ENCODE results near the gene CTU1.

Gene CTU1

DNA sequence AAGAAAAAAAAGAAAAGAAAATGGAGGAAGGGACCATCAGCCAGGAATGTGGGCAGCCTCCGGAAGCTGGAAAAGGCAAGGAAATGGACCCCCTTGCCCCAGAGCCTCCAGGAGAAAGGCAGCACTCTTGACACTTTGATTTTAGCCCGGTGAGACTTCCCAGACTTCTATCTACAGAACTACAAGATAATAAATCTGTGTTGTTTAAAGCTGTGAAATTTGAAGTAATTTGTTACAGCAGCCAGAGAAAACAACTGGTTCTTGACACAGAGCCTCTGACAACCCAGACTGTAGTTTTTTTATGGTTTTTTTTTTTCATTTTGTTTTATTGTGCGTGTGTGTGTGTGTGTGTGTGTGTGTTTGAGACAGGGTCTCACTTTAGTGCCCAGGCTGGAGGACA lies 7.6 kb downstream of the CTU1 start:
- Histone ChIP-seq H3K4me3 (ENCODE audit: low read length) (no peak overlapping the region), H3K36me3 (ENCODE audit: insufficient read depth, low read depth, low read length) (peaks cover 11% of the 10 kb centered on the region; the same call in 1 of the 2 replicates), H3K4me1 (ENCODE audit: insufficient read depth, low read length) (no peaks in the 10 kb centered on the region), H3K27me3 (ENCODE audit: insufficient read depth, low read length) (no peaks in the 10 kb centered on the region), H3K9me3 (ENCODE audit: insufficient read depth, low read depth, low read length) (no peaks in the 10 kb centered on the region), H3K27ac (ENCODE audit: low read length) (no peak overlapping the region), H3K9ac (ENCODE audit: low read depth, low read length) (no peak overlapping the region)

DNA sequence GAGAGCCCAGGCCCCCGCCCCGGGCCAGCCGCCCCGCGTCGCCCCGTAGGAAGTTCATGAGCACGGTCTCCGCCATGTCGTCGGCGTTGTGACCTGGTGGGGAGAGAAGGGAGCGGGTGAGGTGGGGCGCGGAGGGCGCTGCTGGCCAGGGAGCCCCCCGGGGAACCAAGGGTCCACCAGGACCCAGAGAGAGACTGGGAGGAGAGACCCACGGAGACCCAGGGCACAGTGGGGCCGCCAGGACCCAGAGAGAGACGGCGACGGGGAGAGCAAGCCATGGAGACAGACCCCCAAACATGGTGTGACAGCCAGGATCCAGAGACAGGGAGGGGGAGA lies 9.2 kb downstream of the CTU1 start:
- Histone ChIP-seq H3K9ac (ENCODE audit: low read depth, low read length) (no peak overlapping the region), H3K27ac (ENCODE audit: low read length) (no peak overlapping the region), H3K9me3 (ENCODE audit: insufficient read depth, low read depth, low read length) (no peaks in the 10 kb centered on the region), H3K27me3 (ENCODE audit: insufficient read depth, low read length) (no peaks in the 10 kb centered on the region), H3K4me3 (ENCODE audit: low read length) (no peak overlapping the region), H3K36me3 (ENCODE audit: insufficient read depth, low read depth, low read length) (peaks cover 9% of the 10 kb centered on the region; the same call in 1 of the 2 replicates), H3K4me1 (ENCODE audit: insufficient read depth, low read length) (peaks cover 4% of the 10 kb centered on the region; the same call in 1 of the 2 replicates)

GRCh38 chr19:51098365-51099046 lies 9.7 kb downstream of the CTU1 start:
- peaks cover 5% of the 10 kb centered on the region; the same call in 1 of the 2 replicates for H3K36me3 ChIP-seq (ENCODE audit: insufficient read depth, low read depth, low read length)

GRCh38 chr19:51097796-51098195 lies 10.4 kb downstream of the CTU1 start:
- no peak overlapping the region for H3K27ac ChIP-seq (ENCODE audit: low read length)
- H3K4me1 ChIP-seq (ENCODE audit: insufficient read depth, low read length): peaks cover 4% of the 10 kb centered on the region; the same call in 1 of the 2 replicates
- H3K27me3 ChIP-seq (ENCODE audit: insufficient read depth, low read length): no peaks in the 10 kb centered on the region
- H3K9ac ChIP-seq (ENCODE audit: low read depth, low read length): no peak overlapping the region
- H3K36me3 ChIP-seq (ENCODE audit: insufficient read depth, low read depth, low read length): peaks cover 1% of the 10 kb centered on the region; the same call in 1 of the 2 replicates
- H3K9me3 ChIP-seq (ENCODE audit: insufficient read depth, low read depth, low read length): no peaks in the 10 kb centered on the region
- no peak overlapping the region for H3K4me3 ChIP-seq (ENCODE audit: low read length)

More at GRCh38 chr19:51098365-51099046, 9.7 kb downstream of the CTU1 start:
- no peak overlapping the region for H3K9ac ChIP-seq (ENCODE audit: low read depth, low read length)
- peaks cover 4% of the 10 kb centered on the region; the same call in 1 of the 2 replicates for H3K4me1 ChIP-seq (ENCODE audit: insufficient read depth, low read length)
- H3K9me3 ChIP-seq (ENCODE audit: insufficient read depth, low read depth, low read length): no peaks in the 10 kb centered on the region
- H3K27ac ChIP-seq (ENCODE audit: low read length): no peak overlapping the region
- no peaks in the 10 kb centered on the region for H3K27me3 ChIP-seq (ENCODE audit: insufficient read depth, low read length)
- no peak overlapping the region for H3K4me3 ChIP-seq (ENCODE audit: low read length)

DNA sequence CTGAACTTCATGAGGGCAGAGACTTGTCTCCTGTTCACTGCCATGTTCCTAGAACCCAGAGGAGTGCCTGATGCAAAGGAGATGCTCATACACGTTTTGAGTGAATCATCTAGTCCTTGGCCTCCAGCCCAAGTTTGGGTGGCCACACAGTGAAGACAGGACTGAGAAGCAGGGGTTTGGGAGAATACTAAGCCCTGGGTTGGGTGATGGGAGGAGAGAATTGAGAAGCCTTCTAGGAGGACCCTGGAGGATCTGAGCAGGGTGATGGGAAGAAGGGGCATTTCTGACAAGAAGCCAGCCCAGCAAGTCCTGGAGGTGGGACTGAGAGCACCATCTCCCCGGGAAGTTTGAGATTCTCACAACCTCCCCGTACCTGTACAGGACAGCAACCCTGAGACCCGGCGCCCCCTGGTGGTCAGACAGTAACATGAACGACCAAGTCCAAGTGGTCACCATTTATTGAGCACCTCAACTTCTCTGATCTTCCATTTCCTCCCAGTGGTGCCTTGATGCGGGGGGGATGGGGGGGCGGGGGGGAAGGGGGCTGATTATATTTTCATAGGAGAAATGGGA lies 11.0 kb downstream of the CTU1 start:
- Histone ChIP-seq H3K4me3 (ENCODE audit: low read length) (no peak overlapping the region), H3K9ac (ENCODE audit: low read depth, low read length) (no peak overlapping the region), H3K36me3 (ENCODE audit: insufficient read depth, low read depth, low read length) (no peaks in the 10 kb centered on the region; the same call in 1 of the 2 replicates), H3K9me3 (ENCODE audit: insufficient read depth, low read depth, low read length) (no peaks in the 10 kb centered on the region), H3K27ac (ENCODE audit: low read length) (no peak overlapping the region), H3K27me3 (ENCODE audit: insufficient read depth, low read length) (no peaks in the 10 kb centered on the region), H3K4me1 (ENCODE audit: insufficient read depth, low read length) (peaks cover 4% of the 10 kb centered on the region; the same call in 1 of the 2 replicates)

- Histone ChIP-seq H3K27ac (ENCODE audit: low read length) (no peak overlapping the region), H3K4me1 (ENCODE audit: insufficient read depth, low read length) (peaks cover 4% of the 10 kb centered on the region; the same call in 1 of the 2 replicates), H3K4me3 (ENCODE audit: low read length) (no peak overlapping the region), H3K9ac (ENCODE audit: low read depth, low read length) (no peak overlapping the region), H3K27me3 (ENCODE audit: insufficient read depth, low read length) (no peaks in the 10 kb centered on the region), H3K9me3 (ENCODE audit: insufficient read depth, low read depth, low read length) (no peaks in the 10 kb centered on the region), H3K36me3 (ENCODE audit: insufficient read depth, low read depth, low read length) (no peaks in the 10 kb centered on the region; the same call in 1 of the 2 replicates)
Observed at GRCh38 chr19:51096473-51097165, 11.6 kb downstream of the CTU1 start.

DNA sequence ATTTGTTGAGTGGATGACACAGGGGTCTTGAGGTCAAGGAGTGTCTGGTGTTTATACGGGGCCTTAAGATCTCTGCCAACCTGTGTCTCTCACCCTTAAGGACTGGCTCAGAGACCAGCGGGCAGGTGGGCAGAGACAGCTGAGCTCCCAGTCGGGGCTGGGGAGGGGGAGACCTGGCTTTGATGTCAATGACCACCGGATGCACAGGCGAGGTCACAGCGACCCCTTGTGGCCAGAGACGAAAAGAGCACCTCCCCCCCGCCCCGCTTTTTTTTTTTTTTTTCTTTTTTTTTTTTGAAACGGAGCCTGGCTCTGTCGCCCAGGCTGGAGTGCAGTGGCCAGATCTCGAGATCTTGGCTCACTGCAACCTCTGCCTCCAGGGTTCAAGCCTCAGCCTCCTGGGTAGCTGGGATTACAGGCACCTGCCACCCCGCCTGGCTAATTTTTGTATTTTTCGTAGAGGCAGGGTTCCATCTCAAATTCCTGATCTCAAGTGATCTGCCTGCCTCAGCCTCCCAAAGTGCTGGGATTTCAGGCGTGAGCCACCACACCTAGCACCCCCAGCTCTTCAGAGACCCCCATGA lies 13.4 kb downstream of the CTU1 start:
- no peaks in the 10 kb centered on the region for H3K27me3 ChIP-seq (ENCODE audit: insufficient read depth, low read length)
- no peak overlapping the region for H3K4me3 ChIP-seq (ENCODE audit: low read length)
- no peak overlapping the region for H3K27ac ChIP-seq (ENCODE audit: low read length)
- peaks cover 4% of the 10 kb centered on the region; the same call in 1 of the 2 replicates for H3K4me1 ChIP-seq (ENCODE audit: insufficient read depth, low read length)
- H3K9me3 ChIP-seq (ENCODE audit: insufficient read depth, low read depth, low read length): no peaks in the 10 kb centered on the region
- no peak overlapping the region for H3K9ac ChIP-seq (ENCODE audit: low read depth, low read length)
- H3K36me3 ChIP-seq (ENCODE audit: insufficient read depth, low read depth, low read length): no peaks in the 10 kb centered on the region

DNA sequence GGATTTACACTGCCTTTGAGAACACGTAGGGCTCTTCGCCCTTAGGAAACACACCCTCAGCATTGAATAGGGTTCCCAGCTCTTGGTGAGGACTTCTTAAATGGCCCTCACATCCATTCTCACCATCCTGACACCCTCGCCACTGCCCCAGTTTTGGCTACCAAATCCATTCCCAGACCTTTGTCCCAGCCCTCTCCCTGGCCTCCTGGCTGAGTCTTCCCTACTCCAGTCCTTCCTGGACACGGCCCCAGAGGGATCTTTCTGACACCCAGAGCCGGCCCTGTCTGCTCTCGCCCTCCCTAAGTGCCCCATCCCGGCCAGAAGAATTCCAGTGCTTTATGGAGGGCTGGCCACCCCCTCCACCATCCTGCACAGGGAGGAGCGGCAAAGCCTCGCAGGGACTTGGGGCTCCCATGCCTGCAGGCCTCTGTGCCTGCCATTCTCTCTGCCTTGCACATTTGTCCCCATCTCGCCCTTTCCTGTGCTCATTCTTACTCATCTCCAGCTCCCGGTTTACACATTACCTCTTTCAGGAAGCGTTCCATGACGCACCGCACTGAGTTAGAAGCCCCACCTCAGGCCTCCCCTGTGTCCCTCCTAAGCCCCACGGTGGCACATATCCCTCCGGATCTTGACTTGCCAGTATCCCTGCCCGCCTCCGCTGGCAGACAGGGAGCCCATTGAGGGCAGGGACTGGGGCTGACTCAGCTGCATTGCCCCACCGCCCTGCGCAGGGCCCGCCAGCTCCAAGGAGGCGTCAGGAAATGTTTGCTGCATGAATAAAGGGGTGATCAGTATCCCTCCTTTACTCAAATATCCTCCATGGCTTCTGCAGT lies 14.5 kb downstream of the CTU1 start:
- no peaks in the 10 kb centered on the region for H3K9me3 ChIP-seq (ENCODE audit: insufficient read depth, low read depth, low read length)
- H3K27ac ChIP-seq (ENCODE audit: low read length): no peak overlapping the region
- H3K4me3 ChIP-seq (ENCODE audit: low read length): no peak overlapping the region
- peaks cover 4% of the 10 kb centered on the region; the same call in 1 of the 2 replicates for H3K4me1 ChIP-seq (ENCODE audit: insufficient read depth, low read length)
- no peak overlapping the region for H3K9ac ChIP-seq (ENCODE audit: low read depth, low read length)
- no peaks in the 10 kb centered on the region for H3K36me3 ChIP-seq (ENCODE audit: insufficient read depth, low read depth, low read length)
- H3K27me3 ChIP-seq (ENCODE audit: insufficient read depth, low read length): no peaks in the 10 kb centered on the region

GRCh38 chr19:51093101-51093500 lies 15.1 kb downstream of the CTU1 start:
- H3K9ac ChIP-seq (ENCODE audit: low read depth, low read length): no peak overlapping the region
- no peak overlapping the region for H3K27ac ChIP-seq (ENCODE audit: low read length)
- H3K27me3 ChIP-seq (ENCODE audit: insufficient read depth, low read length): no peaks in the 10 kb centered on the region
- H3K4me3 ChIP-seq (ENCODE audit: low read length): no peak overlapping the region
- no peaks in the 10 kb centered on the region for H3K9me3 ChIP-seq (ENCODE audit: insufficient read depth, low read depth, low read length)
- H3K36me3 ChIP-seq (ENCODE audit: insufficient read depth, low read depth, low read length): no peaks in the 10 kb centered on the region
- peaks cover 4% of the 10 kb centered on the region; the same call in 1 of the 2 replicates for H3K4me1 ChIP-seq (ENCODE audit: insufficient read depth, low read length)

DNA sequence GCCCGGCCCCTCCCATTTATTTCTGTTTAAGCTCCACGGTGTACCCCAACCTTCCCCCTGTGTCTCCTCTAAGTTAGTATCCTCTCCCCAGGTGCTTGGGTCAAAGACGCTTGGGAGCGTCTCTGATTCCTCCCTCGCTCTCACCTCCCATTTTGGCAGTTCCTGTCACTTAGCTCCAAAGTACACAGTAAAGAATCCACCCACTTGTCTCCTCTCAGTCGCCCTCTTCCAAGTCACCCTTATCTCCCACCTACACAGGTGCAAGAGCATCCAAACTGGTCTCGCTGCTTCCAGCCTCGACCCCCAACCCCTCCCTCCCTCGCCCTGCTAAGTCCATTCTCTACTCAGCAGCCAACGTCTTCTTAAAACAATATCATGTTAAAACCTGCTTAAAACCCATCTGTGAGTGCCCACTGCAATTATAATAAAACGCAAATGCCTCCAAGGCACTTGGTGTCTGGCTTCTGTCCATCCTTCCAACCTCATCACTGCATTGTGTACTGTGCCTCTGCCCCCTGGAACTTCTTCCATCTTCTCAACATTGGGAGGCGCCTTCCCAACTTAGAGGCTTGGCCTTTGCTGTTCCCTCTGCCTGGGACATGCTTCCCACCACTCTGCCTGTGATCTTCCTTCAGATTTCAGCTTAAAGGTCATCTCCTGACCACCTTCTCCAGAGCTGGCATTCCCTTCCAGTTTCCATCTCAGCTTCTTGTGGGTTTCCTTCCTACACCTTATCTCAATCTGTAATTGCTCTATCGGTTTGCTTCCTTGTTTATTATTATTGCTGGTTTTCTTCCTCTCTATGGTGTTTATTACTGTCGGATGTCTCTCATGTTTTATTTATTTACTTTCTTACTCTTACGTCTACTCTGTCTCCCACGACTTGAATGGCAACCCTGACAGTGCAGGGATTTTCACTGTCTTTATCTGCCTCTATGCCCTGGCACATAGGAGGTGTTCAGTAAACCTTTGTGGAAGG lies 16.0 kb downstream of the CTU1 start:
- no peak overlapping the region for H3K9ac ChIP-seq (ENCODE audit: low read depth, low read length)
- no peaks in the 10 kb centered on the region for H3K27me3 ChIP-seq (ENCODE audit: insufficient read depth, low read length)
- no peak overlapping the region for H3K4me3 ChIP-seq (ENCODE audit: low read length)
- H3K4me1 ChIP-seq (ENCODE audit: insufficient read depth, low read length): peaks cover 4% of the 10 kb centered on the region; the same call in 1 of the 2 replicates
- H3K27ac ChIP-seq (ENCODE audit: low read length): no peak overlapping the region
- H3K9me3 ChIP-seq (ENCODE audit: insufficient read depth, low read depth, low read length): no peaks in the 10 kb centered on the region
- H3K36me3 ChIP-seq (ENCODE audit: insufficient read depth, low read depth, low read length): no peaks in the 10 kb centered on the region
